ENCODE data around the gene DNASE1L3.

DNA sequence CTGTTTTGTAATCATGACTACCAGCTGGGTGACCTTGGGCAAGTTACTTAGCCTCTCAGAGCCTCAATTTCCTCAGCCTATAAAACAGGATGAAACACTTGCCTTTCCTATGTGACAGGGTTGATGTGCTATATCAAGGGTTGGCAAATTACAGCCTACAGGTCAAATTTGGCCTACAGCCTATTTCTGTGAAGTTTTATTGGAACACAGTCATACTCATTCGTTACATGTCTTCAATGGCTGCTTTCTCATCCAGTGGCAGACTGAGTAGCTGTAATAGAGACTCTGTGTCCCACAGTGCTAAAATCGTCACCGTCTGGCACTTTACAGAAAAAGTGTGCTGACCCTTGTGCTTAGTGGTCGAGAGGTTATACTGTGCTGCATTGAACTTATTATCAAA, 43.4 kb upstream of the DNASE1L3 start:
- TF ChIP-seq BHLHE40 (IDR thresholded peaks at IDR 0.05; ENCODE audit: borderline replicate concordance) (no peak), SUZ12 (IDR thresholded peaks at IDR 0.05) (no peak), SP1 (IDR thresholded peaks at IDR 0.05) (no peak), FOXM1 (IDR thresholded peaks at IDR 0.05; ENCODE audit: borderline replicate concordance) (no peak), FOXA1 (IDR thresholded peaks at IDR 0.05) (no peak), ELF4 (IDR thresholded peaks at IDR 0.05) (no peak), NFRKB (IDR thresholded peaks at IDR 0.05) (no peak)
- TF ChIP-seq, protein P1, sequence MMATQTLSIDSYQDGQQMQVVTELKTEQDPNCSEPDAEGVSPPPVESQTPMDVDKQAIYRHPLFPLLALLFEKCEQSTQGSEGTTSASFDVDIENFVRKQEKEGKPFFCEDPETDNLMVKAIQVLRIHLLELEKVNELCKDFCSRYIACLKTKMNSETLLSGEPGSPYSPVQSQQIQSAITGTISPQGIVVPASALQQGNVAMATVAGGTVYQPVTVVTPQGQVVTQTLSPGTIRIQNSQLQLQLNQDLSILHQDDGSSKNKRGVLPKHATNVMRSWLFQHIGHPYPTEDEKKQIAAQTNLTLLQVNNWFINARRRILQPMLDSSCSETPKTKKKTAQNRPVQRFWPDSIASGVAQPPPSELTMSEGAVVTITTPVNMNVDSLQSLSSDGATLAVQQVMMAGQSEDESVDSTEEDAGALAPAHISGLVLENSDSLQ (IDR thresholded peaks at IDR 0.05) = no peak
